Activated T-cell treated with anti-CD3 and anti-CD28 coated beads for 48 hours (primary cell): Measurements from ENCODE around the gene INHA.

ENCODE experiments used
- DNase-seq: peaks from one replicate; pipeline ENCODE4 v3.0.0-alpha.2; 2020; ENCODE audit warnings: low read depth

INHA gene

GRCh38 chr2:219540784-219541504 is 31.2 kb upstream of the INHA start:
- no peak for DNase-seq

GRCh38 chr2:219541611-219542180 is 30.4 kb upstream of the INHA start:
- DNase-seq = peak; percentile 86

GRCh38 chr2:219542931-219543595 is 29.0 kb upstream of the INHA start:
- DNase-seq = no peak

- DNase-seq = peak; percentile 93
Measured at GRCh38 chr2:219543596-219544358, 28.3 kb upstream of the INHA start, which contains the start of the genes CHPF and TMEM198. TSS of gene CHPF (minus strand) at chr2:219543809. CDS start at chr2:219543538, 271 bp downstream. TSS of gene TMEM198 (plus strand) at chr2:219544028. CDS start at chr2:219544728, 700 bp downstream.

- no peak for DNase-seq
Measured at GRCh38 chr2:219544567-219544966, 27.5 kb upstream of the INHA start.

- DNase-seq = no peak
Measured at GRCh38 chr2:219545295-219545942, 26.7 kb upstream of the INHA start.

- no peak for DNase-seq
Measured at GRCh38 chr2:219545943-219546352, 26.2 kb upstream of the INHA start.

GRCh38 chr2:219547621-219548020 is 24.5 kb upstream of the INHA start:
- DNase-seq = no peak

- no peak for DNase-seq
Measured at GRCh38 chr2:219548990-219549389, 23.1 kb upstream of the INHA start.

GRCh38 chr2:219549619-219550018 is 22.5 kb upstream of the INHA start:
- no peak for DNase-seq

- no peak for DNase-seq
Measured at GRCh38 chr2:219551441-219552381, 20.4 kb upstream of the INHA start.

- DNase-seq = peak; percentile 81
Measured at GRCh38 chr2:219552382-219553167, 19.5 kb upstream of the INHA start.

GRCh38 chr2:219553168-219553417 is 19.0 kb upstream of the INHA start:
- DNase-seq = no peak

- no peak for DNase-seq
Measured at GRCh38 chr2:219553463-219553963, 18.6 kb upstream of the INHA start.

GRCh38 chr2:219554350-219554749 is 17.8 kb upstream of the INHA start:
- DNase-seq = no peak

GRCh38 chr2:219555956-219556355 is 16.2 kb upstream of the INHA start:
- no peak for DNase-seq

GRCh38 chr2:219556413-219556812 is 15.7 kb upstream of the INHA start:
- no peak for DNase-seq

GRCh38 chr2:219557320-219557719 is 14.8 kb upstream of the INHA start:
- DNase-seq = no peak

GRCh38 chr2:219557791-219558785 is 14.0 kb upstream of the INHA start:
- no peak for DNase-seq
